Measurements from ENCODE around the gene SEMA5A. TPM values are rescaled to one million over a fixed set of nuclear protein-coding genes. Genes with fewer than 3 reads are reported as not detected.

Gene SEMA5A
- total RNA-seq, 1 experiment from 2014 or later = not detected

GRCh38 chr5:9054322-9054721, 491.6 kb downstream of the SEMA5A start:
- no peak overlapping the region for H3K4me3 ChIP-seq
- H3K4me1 ChIP-seq = no peaks in the 10 kb centered on the region
- no peaks in the 10 kb centered on the region for H3K9me3 ChIP-seq (replicated peaks)
- DNase-seq = no peak
- no peak overlapping the region for H3K27ac ChIP-seq
- no peaks in the 10 kb centered on the region for H3K36me3 ChIP-seq
- H3K27me3 ChIP-seq = no peaks in the 10 kb centered on the region

- Histone ChIP-seq H3K4me1 (no peaks in the 10 kb centered on the region), H3K27ac (no peak overlapping the region), H3K4me3 (no peak overlapping the region), H3K36me3 (no peaks in the 10 kb centered on the region), H3K9me3 (replicated peaks) (no peaks in the 10 kb centered on the region), H3K27me3 (no peaks in the 10 kb centered on the region)
- no peak for DNase-seq
These were observed 493.5 kb downstream of the SEMA5A start for GRCh38 chr5:9052421-9052820.

- Histone ChIP-seq H3K4me3 (no peak overlapping the region), H3K4me1 (no peaks in the 10 kb centered on the region), H3K36me3 (no peaks in the 10 kb centered on the region), H3K27ac (no peak overlapping the region), H3K27me3 (no peaks in the 10 kb centered on the region), H3K9me3 (replicated peaks) (no peaks in the 10 kb centered on the region)
- DNase-seq = no peak
These were observed 494.1 kb downstream of the SEMA5A start for GRCh38 chr5:9051779-9052178.

- no peak for DNase-seq
- Histone ChIP-seq H3K9me3 (replicated peaks) (no peaks in the 10 kb centered on the region), H3K4me1 (no peaks in the 10 kb centered on the region), H3K4me3 (no peak overlapping the region), H3K27ac (no peak overlapping the region), H3K27me3 (no peaks in the 10 kb centered on the region), H3K36me3 (no peaks in the 10 kb centered on the region)
These were observed 497.9 kb downstream of the SEMA5A start for GRCh38 chr5:9047932-9048331.

- Histone ChIP-seq H3K4me3 (no peak overlapping the region), H3K27ac (no peak overlapping the region), H3K9me3 (replicated peaks) (no peaks in the 10 kb centered on the region), H3K27me3 (no peaks in the 10 kb centered on the region), H3K36me3 (no peaks in the 10 kb centered on the region), H3K4me1 (no peaks in the 10 kb centered on the region)
- DNase-seq = peak; percentile 6 to 9
These were observed 499.0 kb downstream of the SEMA5A start for GRCh38 chr5:9046756-9047481.

- no peaks in the 10 kb centered on the region for H3K36me3 ChIP-seq
- H3K4me1 ChIP-seq = no peaks in the 10 kb centered on the region
- H3K4me3 ChIP-seq = no peak overlapping the region
- H3K27ac ChIP-seq = no peak overlapping the region
- no peaks in the 10 kb centered on the region for H3K9me3 ChIP-seq (replicated peaks)
- DNase-seq = no peak
- no peaks in the 10 kb centered on the region for H3K27me3 ChIP-seq
These were observed 499.9 kb downstream of the SEMA5A start for GRCh38 chr5:9045946-9046345.

GRCh38 chr5:9042241-9042640, 503.6 kb downstream of the SEMA5A start:
- DNase-seq = no peak
- no peak overlapping the region for H3K27ac ChIP-seq
- H3K9me3 ChIP-seq (replicated peaks) = no peaks in the 10 kb centered on the region
- no peak overlapping the region for H3K4me3 ChIP-seq
- H3K36me3 ChIP-seq = no peaks in the 10 kb centered on the region
- no peaks in the 10 kb centered on the region for H3K4me1 ChIP-seq
- no peaks in the 10 kb centered on the region for H3K27me3 ChIP-seq

- H3K36me3 ChIP-seq = no peaks in the 10 kb centered on the region
- no peaks in the 10 kb centered on the region for H3K4me1 ChIP-seq
- no peaks in the 10 kb centered on the region for H3K27me3 ChIP-seq
- H3K4me3 ChIP-seq = no peak overlapping the region
- no peak for DNase-seq
- H3K9me3 ChIP-seq (replicated peaks) = no peaks in the 10 kb centered on the region
- no peak overlapping the region for H3K27ac ChIP-seq
These were observed 505.4 kb downstream of the SEMA5A start for GRCh38 chr5:9040475-9040874.

- H3K27ac ChIP-seq = no peak overlapping the region
- no peak for DNase-seq
- no peaks in the 10 kb centered on the region for H3K27me3 ChIP-seq
- no peaks in the 10 kb centered on the region for H3K4me1 ChIP-seq
- no peaks in the 10 kb centered on the region for H3K9me3 ChIP-seq (replicated peaks)
- no peaks in the 10 kb centered on the region for H3K36me3 ChIP-seq
- H3K4me3 ChIP-seq = no peak overlapping the region
These were observed 508.8 kb downstream of the SEMA5A start for GRCh38 chr5:9037048-9037447.

GRCh38 chr5:9035346-9035745, 510.5 kb downstream of the SEMA5A start:
- H3K36me3 ChIP-seq = no peaks in the 10 kb centered on the region
- DNase-seq = no peak
- H3K27ac ChIP-seq = no peak overlapping the region
- no peaks in the 10 kb centered on the region for H3K9me3 ChIP-seq (replicated peaks)
- H3K27me3 ChIP-seq = no peaks in the 10 kb centered on the region
- no peaks in the 10 kb centered on the region for H3K4me1 ChIP-seq
- H3K4me3 ChIP-seq = no peak overlapping the region

GRCh38 chr5:9034649-9035048, 511.2 kb downstream of the SEMA5A start:
- DNase-seq = no peak
- Histone ChIP-seq H3K4me3 (no peak overlapping the region), H3K9me3 (replicated peaks) (no peaks in the 10 kb centered on the region), H3K27ac (no peak overlapping the region), H3K36me3 (no peaks in the 10 kb centered on the region), H3K27me3 (no peaks in the 10 kb centered on the region), H3K4me1 (no peaks in the 10 kb centered on the region)

GRCh38 chr5:9033524-9033923, 512.4 kb downstream of the SEMA5A start:
- H3K9me3 ChIP-seq (replicated peaks) = no peaks in the 10 kb centered on the region
- no peaks in the 10 kb centered on the region for H3K4me1 ChIP-seq
- no peaks in the 10 kb centered on the region for H3K27me3 ChIP-seq

GRCh38 chr5:9025942-9026341, 519.9 kb downstream of the SEMA5A start:
- H3K27ac ChIP-seq = no peak overlapping the region
- no peak for DNase-seq
- H3K36me3 ChIP-seq = no peaks in the 10 kb centered on the region
- no peaks in the 10 kb centered on the region for H3K27me3 ChIP-seq
- H3K4me1 ChIP-seq = no peaks in the 10 kb centered on the region
- no peaks in the 10 kb centered on the region for H3K9me3 ChIP-seq (replicated peaks)
- no peak overlapping the region for H3K4me3 ChIP-seq

More at GRCh38 chr5:9033524-9033923, 512.4 kb downstream of the SEMA5A start:
- Histone ChIP-seq H3K4me3 (no peak overlapping the region), H3K36me3 (no peaks in the 10 kb centered on the region), H3K27ac (no peak overlapping the region)
- no peak for DNase-seq

- no peaks in the 10 kb centered on the region for H3K27me3 ChIP-seq
- no peaks in the 10 kb centered on the region for H3K36me3 ChIP-seq
- no peaks in the 10 kb centered on the region for H3K9me3 ChIP-seq (replicated peaks)
These were observed 524.9 kb downstream of the SEMA5A start for GRCh38 chr5:9020996-9021395.

GRCh38 chr5:9015937-9016270, 530.0 kb downstream of the SEMA5A start:
- Histone ChIP-seq H3K36me3 (no peaks in the 10 kb centered on the region), H3K27me3 (no peaks in the 10 kb centered on the region), H3K9me3 (replicated peaks) (no peaks in the 10 kb centered on the region), H3K4me1 (no peaks in the 10 kb centered on the region), H3K4me3 (no peak overlapping the region), H3K27ac (no peak overlapping the region)
- no peak for DNase-seq

More at GRCh38 chr5:9020996-9021395, 524.9 kb downstream of the SEMA5A start:
- Histone ChIP-seq H3K4me3 (no peak overlapping the region), H3K4me1 (no peaks in the 10 kb centered on the region), H3K27ac (no peak overlapping the region)
- DNase-seq = no peak

- Histone ChIP-seq H3K4me3 (no peak overlapping the region), H3K9me3 (replicated peaks) (no peaks in the 10 kb centered on the region), H3K4me1 (no peaks in the 10 kb centered on the region), H3K27ac (no peak overlapping the region), H3K36me3 (no peaks in the 10 kb centered on the region), H3K27me3 (no peaks in the 10 kb centered on the region)
- DNase-seq = peak in 1 of 2 experiments; percentile 1
These were observed 530.5 kb downstream of the SEMA5A start for GRCh38 chr5:9015260-9015936.
